HepG2 (cell line): ENCODE data around the gene TPRKB. TPM values are rescaled to one million over a fixed set of nuclear protein-coding genes. Genes with fewer than 3 reads are reported as not detected.
"Not testable (repeated sequence)": the region's sequence is repeated elsewhere in the genome, so short reads cannot be mapped to it uniquely, and the experiment has no call there.

Experiments used
- ATAC-seq: fragments of 200-7000 bp; cut with Tn5 transposase; 3 replicates; pipeline ENCODE4 v1.9.1; 2020; ENCODE audit warnings: mild to moderate bottlenecking, moderate library complexity
- BruUV-seq: library from RNA; stranded (reverse); fragments of 400-500 nt; replicated peaks from 2 replicates; lab custom pipeline; 2021; lab: Mats Ljungman, UMichigan
- CTCF ChIA-PET: fragments of 300-600 bp; formaldehyde crosslinking; extraction: SDS; loops from one replicate; lab custom pipeline; 2021; ENCODE audit warnings: low total read pairs, inconsistent platforms, low intra/inter-chr PET ratio; lab: Yijun Ruan, JAX
- POLR2A ChIA-PET: fragments of 350-600 bp; sonication (Branson Sonifier 250); formaldehyde crosslinking; loops from one replicate; lab custom pipeline; 2020; ENCODE audit warnings: antibody characterized with exemption, inconsistent platforms; lab: Yijun Ruan, JAX
- DNase-seq: peaks from one replicate; pipeline ENCODE4 v3.0.0-alpha.2; 2015; ENCODE audit warnings: low spot score
- FAIRE-seq: peaks from 3 replicates; lab custom pipeline; 2011; peaks lifted over from hg19 to GRCh38; lab: Jason Lieb, UNC
- H2AFZ ChIP-seq: one replicate; pipeline ENCODE4 v1.6.1; 2011; ENCODE audit warnings: low read length, inconsistent platforms
- H3K27ac ChIP-seq: fragments of 300-600 bp; 3 replicates; pipeline ENCODE4 v1.8.0; 2011; ENCODE audit warnings: mixed run types, mild to moderate bottlenecking, mixed read lengths, low read length, inconsistent platforms; ENCODE audit not compliant: insufficient read depth; ENCODE audit errors: extremely low read length
- H3K27me3 ChIP-seq, 2 experiments: fragments of 200-600 bp in 1 of 2; 2 replicates in 1 of 2; 3 replicates in 1 of 2; pipeline versions ENCODE4 v1.6.0 to v1.8.0; 2011; ENCODE audit warnings: low read length in 2 of 2, mild to moderate bottlenecking in 2 of 2, moderate library complexity in 2 of 2, inconsistent platforms in 1 of 2; ENCODE audit not compliant: insufficient read depth in 2 of 2, control insufficient read depth in 1 of 2
- H3K36me3 ChIP-seq, 2 experiments: fragments of 200-600 bp in 1 of 2; replicated peaks in 1 of 2; 2 replicates in 1 of 2; 3 replicates in 1 of 2; pipeline versions ENCODE4 v1.5.1 to v1.8.0; 2011; ENCODE audit warnings: low read length in 2 of 2, inconsistent platforms in 1 of 2; ENCODE audit not compliant: insufficient read depth in 2 of 2, control insufficient read depth in 1 of 2
- H3K4me1 ChIP-seq: 2 replicates; pipeline ENCODE4 v1.5.1; 2012; ENCODE audit warnings: low read length, inconsistent platforms; ENCODE audit not compliant: insufficient read depth
- H3K4me2 ChIP-seq: 2 replicates; pipeline ENCODE4 v1.6.0; 2011; ENCODE audit warnings: low read depth, low read length, inconsistent platforms
- H3K4me3 ChIP-seq, 3 experiments: fragments of 200-600 bp in 1 of 3; sonication (generic), shearing (Covaris generic) in 1 of 3; replicated peaks in 1 of 3; 2 replicates each; pipeline ENCODE4 v1.5.1; 2011 to 2016; ENCODE audit warnings: low read length in 3 of 3, inconsistent platforms in 2 of 3, low read depth in 2 of 3, mild to moderate bottlenecking in 2 of 3, control low read depth in 1 of 3, mixed read lengths in 1 of 3; ENCODE audit not compliant: insufficient read depth in 1 of 3
- H3K79me2 ChIP-seq: one replicate; pipeline ENCODE4 v1.6.1; 2011; ENCODE audit warnings: low read length, inconsistent platforms; ENCODE audit not compliant: insufficient read depth
- H3K9ac ChIP-seq: 2 replicates; pipeline ENCODE4 v1.6.0; 2011; ENCODE audit warnings: mild to moderate bottlenecking, low read depth, low read length, inconsistent platforms; ENCODE audit not compliant: insufficient read depth
- H3K9me3 ChIP-seq: 2 replicates; pipeline ENCODE4 v1.5.1; 2012; ENCODE audit warnings: mild to moderate bottlenecking, low read length
- H4K20me1 ChIP-seq: 2 replicates; pipeline ENCODE4 v1.6.0; 2011; ENCODE audit warnings: inconsistent platforms, mild to moderate bottlenecking, low read length, moderate library complexity; ENCODE audit not compliant: insufficient read depth
- MAFK ChIP-seq, 2 experiments: IDR thresholded peaks in 1 of 2; conservative IDR thresholded peaks in 1 of 2; 2 replicates each; pipeline ENCODE4 v1.6.1; 2011; ENCODE audit warnings: improper control_type of control experiment in 2 of 2, low read length in 2 of 2
- MAZ ChIP-seq, 2 experiments: sonication (generic) in 1 of 2; formaldehyde crosslinking in 1 of 2; IDR thresholded peaks; 2 replicates each; pipeline versions ENCODE4 v1.5.0 to v1.6.1; 2012 to 2020; ENCODE audit warnings: low read depth in 2 of 2, mild to moderate bottlenecking in 2 of 2, borderline replicate concordance in 1 of 2, improper control_type of control experiment in 1 of 2, low read length in 1 of 2, missing genetic modification reagents in 1 of 2, moderate library complexity in 1 of 2
- NFATC3 ChIP-seq: sonication (generic); formaldehyde crosslinking; IDR thresholded peaks from 2 replicates; pipeline ENCODE4 v1.5.1; 2020; ENCODE audit warnings: mild to moderate bottlenecking, missing genetic modification reagents
- NFRKB ChIP-seq: fragments of 450-650 bp; IDR thresholded peaks from 2 replicates; pipeline ENCODE4 v1.6.1; 2017
- U2AF1 ChIP-seq: fragments of 200-400 bp; formaldehyde crosslinking; optimal IDR thresholded peaks from 2 replicates; pipeline ENCODE3; 2017; ENCODE audit warnings: mild to moderate bottlenecking, low read depth, low read length
- ZBTB38 ChIP-seq: sonication (generic); formaldehyde crosslinking; IDR thresholded peaks from 2 replicates; pipeline ENCODE4 v1.5.1; 2020; ENCODE audit warnings: mild to moderate bottlenecking, missing genetic modification reagents
- ZNF121 ChIP-seq: sonication (generic); formaldehyde crosslinking; IDR thresholded peaks from 2 replicates; pipeline ENCODE4 v1.5.0; 2020; ENCODE audit warnings: mild to moderate bottlenecking, missing genetic modification reagents
- ZNF75D ChIP-seq: sonication (generic); formaldehyde crosslinking; IDR thresholded peaks from 2 replicates; pipeline ENCODE4 v1.8.1; 2023; ENCODE audit warnings: missing genetic modification reagents, mild to moderate bottlenecking, borderline replicate concordance
- WGBS: methylation state at CpG from one replicate; pipeline ENCODE4 v1.1.6; 2017; ENCODE audit warnings: low lambda C conversion rate; 5-methylcytosine and 5-hydroxymethylcytosine counted together
- in situ Hi-C: cut with HindIII; loops from 2 replicates; pipeline ENCODE4 v1.10.0; 2017; ENCODE audit warnings: low pct_unique_long_range_greater_than_20kb; ENCODE audit not compliant: extremely low pct_ligation_motif_present
- intact Hi-C: fragments of 100-400 bp; cut with micrococcal nuclease; formaldehyde crosslinking; loops from one replicate; pipeline ENCODE4 v1.10.0; 2022; ENCODE audit not compliant: unreplicated experiment
- polyA plus RNA-seq, 8 experiments: library from polyadenylated mRNA; depleted of rRNA in 3 of 8; stranded (reverse) in 7 of 8; unstranded in 1 of 8; fragments of >200 nt; fragmentation: Illumina TruSeq in 4 of 8; extraction: Trizol in 4 of 8; gene quantifications; 2 replicates each; pipeline versions ENCODE4 v1.2.1 to v1.2.3, GENCODE V29; 2011 to 2016; ENCODE audit warnings: low read depth in 4 of 8, missing spikeins in 1 of 8, mixed read lengths in 1 of 8; ENCODE audit not compliant: insufficient read depth in 1 of 8
- total RNA-seq, 5 experiments: library from RNA; depleted of rRNA; stranded (reverse); fragments of >200 nt; fragmentation: Illumina TruSeq; extraction: Trizol; gene quantifications; 2 replicates each; pipeline ENCODE4 v1.2.3, GENCODE V29; 2016; ENCODE audit warnings: low read depth in 1 of 5
- TF ChIP-seq, protein P1 (sequence below): sonication (generic); formaldehyde crosslinking; IDR thresholded peaks from 2 replicates; pipeline ENCODE4 v1.4.0; 2020; ENCODE audit warnings: missing genetic modification reagents
- TF ChIP-seq, protein P2 (sequence below): sonication (generic); formaldehyde crosslinking; IDR thresholded peaks from 2 replicates; pipeline ENCODE4 v1.5.0; 2020; ENCODE audit warnings: mild to moderate bottlenecking, missing genetic modification reagents

The TPRKB gene
- total and polyA plus RNA-seq, 2 of the 13 experiments (the other 11 are each of a cell fraction or from before 2014, with no cell fraction given) = 32.0 to 58.0 TPM

DNA sequence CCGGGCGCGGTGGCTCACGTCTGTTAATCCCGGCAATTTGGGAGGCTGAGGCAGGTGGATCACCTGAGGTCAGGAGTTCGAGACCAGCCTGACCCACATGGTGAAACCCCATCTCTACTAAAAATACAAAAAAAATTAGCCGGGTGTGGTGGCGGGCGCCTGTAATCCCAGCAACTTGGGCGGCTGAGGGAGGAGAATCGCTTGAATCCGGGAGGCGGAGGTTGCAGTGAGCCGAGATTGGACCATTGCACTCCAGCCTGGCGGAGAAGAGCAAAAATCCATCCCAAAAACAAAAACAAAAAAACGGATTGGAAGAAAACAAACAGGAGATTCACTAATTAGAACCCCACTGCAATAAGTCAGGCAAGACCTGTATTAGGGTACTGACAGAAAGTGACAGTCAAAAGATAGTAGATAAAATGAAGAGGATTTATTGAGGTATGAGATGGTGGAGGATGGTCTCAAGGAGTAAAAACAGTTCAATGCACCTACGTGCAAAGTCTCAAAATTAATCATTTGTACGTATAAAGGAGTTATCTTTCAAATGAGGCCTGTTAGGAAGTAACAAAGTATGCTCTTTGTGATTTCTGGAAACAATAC, 41.8 kb upstream of the TPRKB start (continued):
- TF ChIP-seq, protein P1, sequence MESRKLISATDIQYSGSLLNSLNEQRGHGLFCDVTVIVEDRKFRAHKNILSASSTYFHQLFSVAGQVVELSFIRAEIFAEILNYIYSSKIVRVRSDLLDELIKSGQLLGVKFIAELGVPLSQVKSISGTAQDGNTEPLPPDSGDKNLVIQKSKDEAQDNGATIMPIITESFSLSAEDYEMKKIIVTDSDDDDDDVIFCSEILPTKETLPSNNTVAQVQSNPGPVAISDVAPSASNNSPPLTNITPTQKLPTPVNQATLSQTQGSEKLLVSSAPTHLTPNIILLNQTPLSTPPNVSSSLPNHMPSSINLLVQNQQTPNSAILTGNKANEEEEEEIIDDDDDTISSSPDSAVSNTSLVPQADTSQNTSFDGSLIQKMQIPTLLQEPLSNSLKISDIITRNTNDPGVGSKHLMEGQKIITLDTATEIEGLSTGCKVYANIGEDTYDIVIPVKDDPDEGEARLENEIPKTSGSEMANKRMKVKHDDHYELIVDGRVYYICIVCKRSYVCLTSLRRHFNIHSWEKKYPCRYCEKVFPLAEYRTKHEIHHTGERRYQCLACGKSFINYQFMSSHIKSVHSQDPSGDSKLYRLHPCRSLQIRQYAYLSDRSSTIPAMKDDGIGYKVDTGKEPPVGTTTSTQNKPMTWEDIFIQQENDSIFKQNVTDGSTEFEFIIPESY = 0 out of 2 replicates have a peak, but pooled peaks have one; percentile 9
- TF ChIP-seq MAZ (IDR thresholded peaks at IDR 0.05; ENCODE audit: borderline replicate concordance, low read depth, low read length) = not testable (repeated sequence)
- TF ChIP-seq MAZ (CRISPR knock-in tag; IDR thresholded peaks at IDR 0.05; ENCODE audit: low read depth) (0 out of 2 replicates have a peak, but pooled peaks have one; percentile 38), ZBTB38 (peak; percentile 54; the same call in 1 of the 2 replicates)

DNA sequence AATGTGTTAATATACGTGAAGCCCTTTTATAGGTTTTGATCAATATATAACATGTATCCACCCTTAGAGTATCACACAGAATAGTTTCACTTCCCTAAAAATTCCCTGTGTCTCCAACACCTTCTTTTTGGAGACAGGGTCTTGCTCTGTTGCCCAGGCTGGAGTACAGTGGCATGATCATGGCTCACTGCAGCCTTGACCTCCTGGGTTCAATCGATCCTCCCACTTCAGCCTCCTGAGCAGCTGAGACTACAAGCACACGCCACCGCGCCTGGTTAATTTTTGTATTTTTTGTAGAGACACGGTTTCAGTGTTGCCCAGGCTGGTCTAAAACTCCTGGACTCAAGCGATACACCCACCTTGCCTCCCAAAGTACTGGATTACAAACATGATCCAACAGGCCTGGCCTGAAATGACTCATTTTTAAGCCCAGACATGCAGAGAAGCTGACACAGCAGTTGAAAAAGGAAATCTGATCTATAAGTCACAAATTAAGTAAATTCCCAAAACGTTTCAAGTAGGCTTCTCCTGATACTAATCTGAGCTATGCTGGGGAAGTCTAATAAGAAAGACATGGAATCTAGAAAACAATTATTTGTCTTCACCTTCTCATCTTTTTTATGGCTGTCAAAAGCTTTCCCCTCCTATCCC, 39.8 kb upstream of the TPRKB start:
- in situ Hi-C loops (no loop called here), intact Hi-C loops (no loop called here)
- no TSS peak for BruUV-seq
- Histone ChIP-seq H2AFZ (no peak overlapping the region), H3K27me3 (no peaks in the 10 kb centered on the region; a peak in 1 of 5 replicates), H3K4me1 (peaks cover 19% of the 10 kb centered on the region), H3K9ac (no peak overlapping the region), H3K27ac (no peak overlapping the region), H3K79me2 (peaks cover 26% of the 10 kb centered on the region), H3K36me3 (peaks cover 12 to 45% of the 10 kb centered on the region in 2 experiments), H3K4me3 (no peak overlapping the region), H3K9me3 (no peaks in the 10 kb centered on the region), H4K20me1 (no peaks in the 10 kb centered on the region), H3K4me2 (no peak overlapping the region)
- ATAC-seq (no peak), DNase-seq (no peak), FAIRE-seq (no peak)
- ChIA-PET CTCF (no interaction called here), POLR2A (no interaction called here)
- 88% methylated on average over 8 of the region's 8 CpGs for WGBS
- TF ChIP-seq, protein P2, sequence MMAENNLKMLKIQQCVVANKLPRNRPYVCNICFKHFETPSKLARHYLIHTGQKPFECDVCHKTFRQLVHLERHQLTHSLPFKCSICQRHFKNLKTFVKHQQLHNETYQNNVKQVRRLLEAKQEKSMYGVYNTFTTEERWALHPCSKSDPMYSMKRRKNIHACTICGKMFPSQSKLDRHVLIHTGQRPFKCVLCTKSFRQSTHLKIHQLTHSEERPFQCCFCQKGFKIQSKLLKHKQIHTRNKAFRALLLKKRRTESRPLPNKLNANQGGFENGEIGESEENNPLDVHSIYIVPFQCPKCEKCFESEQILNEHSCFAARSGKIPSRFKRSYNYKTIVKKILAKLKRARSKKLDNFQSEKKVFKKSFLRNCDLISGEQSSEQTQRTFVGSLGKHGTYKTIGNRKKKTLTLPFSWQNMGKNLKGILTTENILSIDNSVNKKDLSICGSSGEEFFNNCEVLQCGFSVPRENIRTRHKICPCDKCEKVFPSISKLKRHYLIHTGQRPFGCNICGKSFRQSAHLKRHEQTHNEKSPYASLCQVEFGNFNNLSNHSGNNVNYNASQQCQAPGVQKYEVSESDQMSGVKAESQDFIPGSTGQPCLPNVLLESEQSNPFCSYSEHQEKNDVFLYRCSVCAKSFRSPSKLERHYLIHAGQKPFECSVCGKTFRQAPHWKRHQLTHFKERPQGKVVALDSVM = peak; percentile 41; the same call in 1 of the 2 replicates
- 0 out of 4 replicates have a peak, but pooled peaks of 1 of the 2 experiments have one; percentile 23 for TF ChIP-seq MAFK (conservative IDR thresholded peaks at IDR 0.05 in 1 of 2, IDR thresholded peaks at IDR 0.05 in 1 of 2; ENCODE audit: low read length in 2 of 2)
- TF ChIP-seq NFATC3 (CRISPR knock-in tag) = no peak
- TF ChIP-seq ZNF121 (CRISPR knock-in tag) = peak; percentile 78
- no peak for TF ChIP-seq ZNF75D (CRISPR knock-in tag)
- TF ChIP-seq U2AF1 = no peak
- no peak for TF ChIP-seq NFRKB
